Subcutaneous abdominal adipose tissue (tissue), 5 donors: ENCODE results near the gene PPRC1.
A peak's percentile ranks its signal among the peaks of the same experiment; 100 is the strongest.

ENCODE experiments used
- H3K27ac ChIP-seq: one replicate; pipeline ENCODE4 v1.7.0; 2013; ENCODE audit warnings: low read depth, mild to moderate bottlenecking, inconsistent platforms, low read length, moderate library complexity
- H3K27me3 ChIP-seq, 5 donors: one replicate each; pipeline ENCODE4 v1.7.0; 2013; ENCODE audit warnings: low read length in 5 of 5, inconsistent platforms in 1 of 5; ENCODE audit not compliant: control insufficient read depth in 5 of 5, insufficient read depth in 4 of 5
- H3K36me3 ChIP-seq, 5 donors: one replicate each; pipeline ENCODE4 v1.7.0; 2013; ENCODE audit warnings: low read length in 5 of 5; ENCODE audit not compliant: control insufficient read depth in 5 of 5, insufficient read depth in 5 of 5
- H3K4me1 ChIP-seq, 5 donors: one replicate each; pipeline ENCODE4 v1.7.0; 2013; ENCODE audit warnings: low read length in 5 of 5, mild to moderate bottlenecking in 3 of 5, moderate library complexity in 1 of 5; ENCODE audit not compliant: control insufficient read depth in 5 of 5, insufficient read depth in 5 of 5
- H3K4me3 ChIP-seq, 5 donors: one replicate each; pipeline ENCODE4 v1.7.0; 2013; ENCODE audit warnings: low read length in 5 of 5, low read depth in 1 of 5
- H3K9ac ChIP-seq, 5 donors: one replicate each; pipeline ENCODE4 v1.7.0; 2013; ENCODE audit warnings: low read length in 5 of 5, mild to moderate bottlenecking in 4 of 5, moderate library complexity in 3 of 5
- H3K9me3 ChIP-seq, 5 donors: one replicate each; pipeline ENCODE4 v1.7.0; 2013; ENCODE audit warnings: low read length in 5 of 5; ENCODE audit not compliant: control insufficient read depth in 5 of 5
- donor health status: healthy.
- donor health status: healthy.
- donor health status: healthy.
- donor health status: healthy.
- donor health status: healthy.

Gene PPRC1

GRCh38 chr10:102118867-102119266 is 14.0 kb upstream of the PPRC1 start:
- peak overlapping the region in 4 of 5 donors; percentile 54 to 86 (median 76) for H3K9ac ChIP-seq
- peaks cover 18 to 76% (median 68%) of the 10 kb centered on the region in 5 donors for H3K4me1 ChIP-seq

GRCh38 chr10:102119417-102120141 is 13.3 kb upstream of the PPRC1 start:
- peaks cover 18 to 71% (median 64%) of the 10 kb centered on the region in 5 donors for H3K4me1 ChIP-seq
- peak overlapping the region; percentile 86 for H3K27ac ChIP-seq
- H3K27me3 ChIP-seq = no peaks in the 10 kb centered on the region
- H3K36me3 ChIP-seq = no peaks in the 10 kb centered on the region
- peak overlapping the region in 4 of 5 donors; percentile 54 to 88 (median 85) for H3K9ac ChIP-seq
- H3K4me3 ChIP-seq = peak overlapping the region; percentile 83 to 92 (median 87)
- H3K9me3 ChIP-seq = no peaks in the 10 kb centered on the region

More at GRCh38 chr10:102118867-102119266, 14.0 kb upstream of the PPRC1 start:
- no peaks in the 10 kb centered on the region for H3K9me3 ChIP-seq
- H3K36me3 ChIP-seq = no peaks in the 10 kb centered on the region
- peak overlapping the region; percentile 6 to 92 (median 86) for H3K4me3 ChIP-seq
- peak overlapping the region; percentile 86 for H3K27ac ChIP-seq
- no peaks in the 10 kb centered on the region for H3K27me3 ChIP-seq

GRCh38 chr10:102120142-102120990 is 12.5 kb upstream of the PPRC1 start, which contains the start of gene LDB1:
Gene LDB1 (minus strand): TSS chr10:102120368. CDS start chr10:102120110, 258 bp downstream.
- peak within 1 kb of the TSS; percentile 83 to 92 (median 87) for H3K4me3 ChIP-seq
- H3K27me3 ChIP-seq = no peaks in the 10 kb centered on the region
- no peaks in the 10 kb centered on the region for H3K36me3 ChIP-seq
- H3K4me1 ChIP-seq = peaks cover 18 to 66% (median 59%) of the 10 kb centered on the region in 5 donors
- no peaks in the 10 kb centered on the region for H3K9me3 ChIP-seq
- H3K27ac ChIP-seq = peak within 1 kb of the TSS; percentile 86
- H3K9ac ChIP-seq = peak within 1 kb of the TSS in 4 of 5 donors; percentile 63 to 88 (median 85)

GRCh38 chr10:102120991-102121738 is 11.7 kb upstream of the PPRC1 start:
- Histone ChIP-seq H3K36me3 (no peaks in the 10 kb centered on the region), H3K9me3 (no peaks in the 10 kb centered on the region), H3K27ac (peak overlapping the region; percentile 69), H3K4me1 (peaks cover 16 to 58% (median 51%) of the 10 kb centered on the region in 5 donors), H3K27me3 (no peaks in the 10 kb centered on the region), H3K9ac (peak overlapping the region in 4 of 5 donors; percentile 63 to 84 (median 70)), H3K4me3 (peak overlapping the region; percentile 83 to 89 (median 87))

GRCh38 chr10:102121739-102122372 is 11.0 kb upstream of the PPRC1 start:
- Histone ChIP-seq H3K27ac (peak overlapping the region; percentile 69), H3K27me3 (no peaks in the 10 kb centered on the region), H3K4me3 (peak overlapping the region in 3 of 5 donors; percentile 83 to 89 (median 89)), H3K4me1 (peaks cover 16 to 51% (median 44%) of the 10 kb centered on the region in 5 donors), H3K9ac (peak overlapping the region in 1 of 5 donors; percentile 72), H3K36me3 (no peaks in the 10 kb centered on the region), H3K9me3 (no peaks in the 10 kb centered on the region)

- Histone ChIP-seq H3K27me3 (no peaks in the 10 kb centered on the region), H3K27ac (no peak overlapping the region), H3K4me1 (peaks cover 13 to 45% (median 38%) of the 10 kb centered on the region in 5 donors), H3K9ac (no peak overlapping the region), H3K9me3 (no peaks in the 10 kb centered on the region), H3K36me3 (no peaks in the 10 kb centered on the region), H3K4me3 (no peak overlapping the region)
Measured at GRCh38 chr10:102122450-102122849, 10.4 kb upstream of the PPRC1 start.

GRCh38 chr10:102123223-102123622 is 9.6 kb upstream of the PPRC1 start:
- Histone ChIP-seq H3K27me3 (no peaks in the 10 kb centered on the region), H3K9me3 (no peaks in the 10 kb centered on the region), H3K36me3 (no peaks in the 10 kb centered on the region), H3K9ac (no peak overlapping the region), H3K4me3 (no peak overlapping the region), H3K4me1 (peaks cover 7 to 38% (median 30%) of the 10 kb centered on the region in 5 donors), H3K27ac (no peak overlapping the region)

GRCh38 chr10:102131286-102132170 is 1.3 kb upstream of the PPRC1 start:
- Histone ChIP-seq H3K36me3 (no peaks in the 10 kb centered on the region), H3K4me3 (no peak overlapping the region), H3K9ac (peak overlapping the region in 1 of 5 donors; percentile 20), H3K4me1 (peaks cover 7 to 23% (median 13%) of the 10 kb centered on the region in 5 donors), H3K27me3 (no peaks in the 10 kb centered on the region), H3K27ac (no peak overlapping the region), H3K9me3 (no peaks in the 10 kb centered on the region)
